ENCODE measurements around the gene TMEM150B.

- TF ChIP-seq CTCF (IDR thresholded peaks at IDR 0.05), result no peak
- TF ChIP-seq EZH2 (IDR thresholded peaks at IDR 0.05), result no peak
- no peak for TF ChIP-seq EZH2phosphoT487 (IDR thresholded peaks at IDR 0.05)
These were observed 60.6 kb downstream of the TMEM150B start for GRCh38 chr19:55264531-55264930.
